HG02885 (cell line): ENCODE measurements around the gene AP3B2.
"Not testable (repeated sequence)": the region's sequence is repeated elsewhere in the genome, so short reads cannot be mapped to it uniquely, and the experiment has no call there.

Experiments
- ATAC-seq: cut with Tn5 transposase; IDR thresholded peaks from one replicate; pipeline ENCODE4 v1.9.1; 2021; ENCODE audit warnings: mild to moderate bottlenecking; ENCODE audit not compliant: unreplicated experiment, poor library complexity

The AP3B2 gene

DNA sequence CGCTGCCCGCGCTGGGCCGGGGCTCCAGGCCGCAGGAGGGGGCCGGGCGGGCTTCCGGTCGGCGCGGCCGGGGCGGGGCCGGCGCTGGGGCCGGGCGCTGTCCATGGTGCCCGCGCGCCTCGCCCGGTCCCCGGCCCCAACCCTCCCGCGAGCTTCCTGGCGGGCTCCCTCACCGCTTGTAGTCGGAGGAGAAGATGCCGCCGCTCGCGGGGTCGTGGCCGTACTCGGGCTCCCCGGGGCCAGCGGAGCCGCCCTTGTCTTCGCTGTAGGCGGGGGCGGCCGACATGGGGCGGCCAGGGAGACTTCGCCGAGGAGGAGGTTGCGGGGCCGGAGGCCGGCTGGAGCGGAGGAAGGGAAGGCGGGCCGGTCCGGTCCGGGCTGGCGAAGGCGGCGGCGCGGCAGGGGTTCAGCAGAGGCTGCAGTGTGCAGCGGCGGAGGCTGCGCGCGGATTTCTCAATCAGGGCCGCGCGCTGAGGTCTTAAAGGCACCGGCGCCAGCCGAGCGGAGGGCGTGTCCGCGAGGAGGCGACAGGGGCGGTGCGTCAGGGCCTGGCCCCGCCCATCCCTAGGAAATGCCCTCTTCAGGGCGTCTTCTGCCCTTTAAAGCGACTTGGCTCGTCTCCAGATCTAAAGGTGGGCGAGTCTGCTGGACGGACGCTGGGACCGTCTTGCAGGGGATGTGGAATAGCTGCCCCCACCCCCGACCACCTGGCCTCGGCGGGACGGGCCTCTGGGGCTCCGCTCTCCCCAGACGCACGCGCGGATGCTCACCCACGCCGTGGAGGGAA, at the start of gene AP3B2:
Gene AP3B2 (minus strand): TSS at position 455 of the 787 bp plus-strand sequence. CDS start 169 bp downstream, at position 286.
- peak; percentile 93 for ATAC-seq

GRCh38 chr15:82751308-82751707, 41.6 kb upstream of the AP3B2 start:
- no peak for ATAC-seq

DNA sequence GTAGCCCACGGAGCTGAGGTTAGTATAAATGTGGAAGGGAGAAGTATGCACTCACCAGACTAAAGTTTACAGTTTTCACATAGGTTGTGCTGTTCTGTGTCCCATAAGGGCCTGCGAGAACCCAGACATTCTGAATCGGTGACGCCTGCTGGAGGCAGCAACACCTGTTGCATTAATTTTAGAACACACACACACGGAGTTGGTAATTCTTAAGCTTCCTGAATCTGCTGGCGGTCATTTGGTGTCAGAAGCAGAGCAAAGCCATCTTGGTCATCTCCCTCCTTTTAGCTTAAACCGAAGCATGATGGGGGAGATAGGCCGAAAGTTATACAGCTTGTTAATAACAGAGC, 41.1 kb upstream of the AP3B2 start:
- ATAC-seq, result peak; percentile 31

DNA sequence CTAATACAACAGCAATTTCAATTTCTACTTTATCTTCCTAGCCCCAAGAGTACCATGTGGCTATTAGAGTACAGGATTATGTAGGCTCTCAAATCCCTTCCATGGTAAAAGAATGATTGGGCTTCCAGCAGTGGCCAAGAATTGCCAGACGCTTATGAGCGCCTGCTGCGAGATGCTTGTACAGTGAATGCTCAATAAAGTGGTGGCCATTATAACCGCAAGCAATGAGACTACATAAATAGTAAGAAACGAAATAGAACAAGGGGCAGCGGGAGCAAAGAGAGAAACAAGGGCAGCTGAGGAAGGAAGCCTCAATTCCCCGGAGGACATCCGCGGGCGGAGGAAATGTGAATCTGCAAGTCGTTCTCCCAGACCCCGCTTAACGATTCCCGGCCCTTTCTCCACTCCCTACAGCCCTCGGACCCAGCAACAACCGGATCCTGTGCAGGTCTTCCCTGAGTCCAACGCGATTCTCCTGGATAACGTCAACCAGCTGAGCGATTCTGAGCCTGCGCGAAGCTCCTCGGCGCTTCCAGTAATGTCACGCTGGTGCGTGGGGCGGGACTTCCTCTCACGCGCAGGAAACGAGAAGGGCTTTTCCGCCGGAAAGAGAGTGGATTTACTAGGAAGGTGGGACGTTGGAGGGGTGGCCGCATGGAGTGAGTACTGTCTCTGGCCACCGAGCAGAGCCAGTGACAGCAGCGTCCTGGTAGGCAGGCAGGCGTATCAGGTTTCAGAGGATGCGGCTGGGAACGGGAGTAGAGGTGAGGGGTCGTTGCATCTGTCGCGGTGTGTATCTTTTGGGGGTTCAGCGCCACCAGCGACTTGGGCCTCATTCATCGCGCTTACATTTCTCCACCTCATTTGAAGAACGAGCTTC, 40.5 kb upstream of the AP3B2 start:
- peak; percentile 96 for ATAC-seq

- no peak for ATAC-seq
Observed at GRCh38 chr15:82748315-82748714, 38.6 kb upstream of the AP3B2 start.

- no peak for ATAC-seq
Observed at GRCh38 chr15:82743810-82744209, 34.1 kb upstream of the AP3B2 start.

DNA sequence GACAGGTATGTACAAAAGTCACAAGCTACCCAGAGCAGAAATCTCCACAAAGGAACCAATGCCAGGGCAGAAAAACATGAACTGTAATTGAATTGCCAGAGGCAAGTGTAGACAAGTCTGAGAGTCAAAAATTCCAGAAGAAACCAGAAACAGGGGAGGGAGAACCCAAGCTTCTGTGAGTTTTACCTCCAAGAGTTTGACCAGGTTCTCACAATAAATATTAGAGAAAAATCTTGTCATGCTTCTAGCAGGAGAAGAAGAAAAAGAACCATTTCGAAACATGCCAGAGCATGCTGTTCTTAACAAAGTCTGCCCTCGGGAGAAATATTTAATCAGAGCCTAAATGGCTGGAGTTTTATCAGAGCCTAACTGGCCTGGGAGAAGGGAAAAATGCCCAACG, 32.5 kb upstream of the AP3B2 start:
- no peak for ATAC-seq

DNA sequence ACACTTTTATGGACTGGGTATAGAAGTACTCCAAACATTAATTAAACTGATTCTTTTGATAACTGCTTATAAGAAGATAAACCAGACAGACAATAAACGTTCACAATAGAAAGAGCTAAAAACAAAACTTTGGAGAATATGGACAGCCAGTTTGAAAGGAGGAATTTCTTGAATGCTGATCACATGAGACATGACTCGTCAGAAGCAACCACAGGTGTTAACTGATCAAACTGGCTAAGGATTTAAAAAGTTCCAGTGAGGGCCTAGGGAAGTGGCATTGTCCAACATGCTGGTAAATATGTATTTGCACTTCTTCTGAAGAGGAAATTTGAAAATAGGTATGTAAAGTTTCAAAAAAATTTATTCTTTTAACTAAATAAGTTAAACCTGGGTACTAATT, 29.4 kb upstream of the AP3B2 start:
- no peak for ATAC-seq

GRCh38 chr15:82737975-82738374, 28.3 kb upstream of the AP3B2 start:
- ATAC-seq, result no peak

- no peak for ATAC-seq
Observed at GRCh38 chr15:82731527-82731926, 21.9 kb upstream of the AP3B2 start.

DNA sequence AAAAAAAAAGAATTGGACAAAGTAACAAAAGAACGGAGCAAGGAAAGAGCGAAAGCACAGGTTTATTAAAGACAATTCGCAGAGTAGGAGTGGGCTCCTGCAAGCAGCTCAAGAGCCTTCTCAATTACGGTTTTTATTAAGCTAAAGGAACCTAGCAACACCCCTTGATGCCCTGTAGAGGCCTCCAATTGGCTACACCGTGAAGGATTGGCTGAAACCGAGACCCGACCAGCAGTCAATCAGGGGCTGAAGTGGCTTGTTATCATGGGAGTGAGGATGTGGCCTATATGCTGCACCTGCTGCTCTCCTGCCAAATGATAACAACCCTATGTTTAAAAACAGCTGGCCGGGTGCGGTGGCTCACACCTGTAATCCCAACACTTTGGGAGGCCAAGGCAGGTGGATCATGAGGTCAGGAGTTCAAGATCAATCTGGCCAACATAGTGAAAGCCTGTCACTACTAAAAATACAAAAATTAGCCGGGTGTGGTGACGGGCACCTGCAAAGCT, 20.4 kb upstream of the AP3B2 start:
- ATAC-seq, result no peak

GRCh38 chr15:82726816-82727215, 17.1 kb upstream of the AP3B2 start:
- ATAC-seq, result no peak

GRCh38 chr15:82715003-82715402, 5.3 kb upstream of the AP3B2 start:
- no peak for ATAC-seq

- ATAC-seq, result no peak
Observed at GRCh38 chr15:82714016-82714415, 4.3 kb upstream of the AP3B2 start.

DNA sequence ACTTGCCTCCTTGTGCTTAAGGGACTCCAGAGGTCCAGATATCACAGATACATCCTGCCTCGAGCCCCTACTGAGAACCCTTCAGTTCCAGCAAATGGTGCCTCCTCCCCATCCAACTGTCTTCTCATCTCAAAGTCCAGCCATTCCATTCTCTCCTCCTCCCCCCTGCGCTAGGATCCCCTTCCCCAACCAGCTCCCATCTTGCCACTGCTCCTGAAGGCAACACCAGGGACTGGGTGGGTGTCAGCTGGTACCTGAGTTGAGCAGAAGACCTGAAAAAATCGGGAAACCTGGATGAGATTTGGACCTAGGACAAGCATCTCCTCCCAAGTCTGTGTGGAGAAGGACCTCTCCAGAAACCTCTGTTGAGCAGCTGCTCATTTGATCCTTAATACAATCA, 2.4 kb upstream of the AP3B2 start:
- no peak for ATAC-seq

DNA sequence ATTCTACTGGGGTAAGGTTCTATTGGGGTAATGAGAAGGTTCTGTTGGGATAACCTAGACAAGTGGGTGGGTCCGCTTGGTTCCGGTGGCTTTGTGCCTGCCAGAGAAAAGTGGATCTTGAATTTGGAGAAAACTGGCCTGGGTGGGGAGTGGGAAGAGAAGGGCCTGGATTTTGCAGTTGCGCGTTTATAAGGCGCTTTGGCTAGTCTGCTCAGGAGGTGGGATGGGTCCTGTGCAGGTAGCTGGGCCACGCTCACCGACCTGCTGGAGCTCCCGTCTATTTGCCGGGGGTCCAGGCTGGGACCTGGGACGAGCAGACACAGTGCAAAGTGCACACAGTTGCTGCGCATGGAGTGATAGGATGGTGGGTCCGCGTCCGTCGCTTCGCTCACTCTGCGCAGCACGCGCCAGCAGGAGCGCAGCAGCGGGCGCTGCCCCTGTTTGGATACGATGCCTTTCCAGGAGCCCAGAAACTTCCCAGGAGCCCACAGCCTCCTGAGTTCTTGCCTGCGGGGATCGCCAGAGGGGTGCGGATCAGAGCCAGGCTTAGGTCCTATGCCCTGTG, 1.3 kb upstream of the AP3B2 start:
- ATAC-seq, result no peak

GRCh38 chr15:82710208-82710555, 507 bp upstream of the AP3B2 start:
- ATAC-seq, result no peak

DNA sequence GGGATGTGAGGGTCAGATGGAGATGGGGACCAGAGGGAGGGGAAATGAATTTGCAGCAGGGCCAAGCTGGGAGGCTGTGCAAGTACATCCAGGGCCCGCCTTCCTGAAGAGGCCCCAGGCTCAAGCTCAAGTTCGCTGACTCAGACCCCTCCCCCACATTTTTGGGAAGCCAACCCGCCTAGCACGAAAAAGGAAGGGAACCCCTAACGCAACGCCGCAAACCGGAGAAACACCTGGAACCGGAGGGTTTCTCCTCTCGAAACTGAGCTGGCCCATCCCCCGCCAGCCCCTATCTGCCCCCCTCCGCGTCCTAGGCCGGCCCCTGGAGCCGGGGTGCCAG, 624 bp downstream of the AP3B2 start:
- no peak for ATAC-seq

DNA sequence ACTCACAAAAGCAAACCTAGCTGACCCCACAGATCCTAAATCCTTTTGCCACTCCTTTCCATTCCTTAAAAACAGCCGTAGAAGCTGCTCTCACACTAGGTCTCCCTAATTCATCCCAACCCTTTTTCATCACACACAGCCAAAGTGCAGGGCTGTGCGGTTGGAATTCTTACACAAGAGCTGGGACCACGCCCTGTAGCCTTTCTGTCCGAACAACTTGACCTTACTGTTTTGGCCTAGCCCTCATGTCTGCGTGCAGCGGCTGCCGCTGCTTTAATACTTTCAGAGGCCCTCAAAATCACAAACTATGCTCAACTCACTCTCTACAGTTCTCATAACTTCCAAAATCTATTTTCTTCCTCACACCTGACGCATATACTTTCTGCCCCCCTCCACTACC, 3.8 kb downstream of the AP3B2 start:
- ATAC-seq, result not testable (repeated sequence)

DNA sequence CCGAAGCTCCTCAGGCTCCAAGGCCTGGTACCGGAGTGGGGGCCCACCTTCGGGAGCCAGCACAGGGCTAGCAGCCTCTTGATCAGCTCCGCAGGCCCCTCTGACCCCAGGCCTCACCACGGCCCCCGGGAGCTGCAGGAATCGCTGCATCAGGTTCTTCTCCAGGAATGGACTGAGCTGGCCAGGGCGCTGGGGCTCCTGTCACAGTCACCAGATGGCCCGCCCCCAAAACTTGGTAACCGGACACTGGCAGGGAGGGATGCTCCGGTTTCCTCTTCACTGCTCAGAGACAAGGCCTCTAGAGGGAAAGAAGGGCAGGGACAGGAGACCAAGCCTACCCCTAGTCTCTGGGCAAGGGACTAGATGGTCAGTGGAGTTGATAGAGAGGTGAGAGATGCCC, 9.9 kb downstream of the AP3B2 start:
- no peak for ATAC-seq

DNA sequence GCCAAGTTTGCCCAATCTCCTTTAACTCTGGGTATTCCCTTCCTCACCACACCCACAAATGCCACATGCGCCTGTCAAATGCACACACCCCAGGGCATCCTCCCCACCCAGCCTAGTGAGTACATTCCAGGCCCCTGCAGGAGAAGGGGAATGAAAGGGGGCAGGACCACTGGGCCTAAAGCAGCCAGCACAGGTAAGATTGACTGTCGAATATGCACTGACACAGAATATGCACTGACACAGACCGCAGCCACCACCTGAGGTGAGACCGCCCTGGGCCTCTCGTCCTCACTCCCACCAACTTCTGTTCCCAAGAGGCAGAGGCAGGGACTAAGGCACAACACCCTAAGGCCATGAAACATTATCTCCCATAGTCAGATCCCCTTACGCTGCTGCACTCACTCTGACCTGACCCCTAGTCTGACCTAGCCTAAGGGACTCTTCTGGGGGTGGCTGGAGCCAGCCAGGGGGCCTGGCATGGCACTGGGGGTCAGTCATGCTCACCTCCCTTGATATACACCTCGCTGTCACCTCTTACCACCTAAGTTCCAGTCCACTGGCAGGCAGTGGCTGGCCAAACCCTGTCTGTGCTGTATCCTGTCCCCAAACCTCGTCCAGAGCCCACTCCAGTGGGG, 10.8 kb downstream of the AP3B2 start:
- no peak for ATAC-seq
